Measurements from ENCODE around the gene ERC1.

ERC1 gene

DNA sequence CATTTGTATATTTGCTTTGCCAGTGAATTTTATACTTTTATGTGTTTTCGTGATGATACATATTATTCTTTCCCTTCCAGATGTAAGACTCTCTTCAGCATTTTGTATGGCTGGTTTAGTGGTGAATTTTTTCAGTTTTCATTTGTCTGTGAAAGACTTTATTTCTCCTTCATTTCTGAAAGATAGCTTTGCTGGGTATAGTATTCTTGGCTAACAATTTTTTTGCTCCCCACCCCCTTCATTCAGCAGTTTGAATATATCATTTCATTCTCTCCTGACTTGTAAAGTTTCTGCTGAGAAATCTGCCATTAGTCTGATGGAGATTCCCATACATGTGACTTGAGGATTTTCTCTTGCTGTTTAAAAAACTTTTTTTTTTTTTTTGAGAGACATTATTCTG lies 72.8 kb downstream of the ERC1 start:
- no peak overlapping the region for H3K4me3 ChIP-seq (replicated peaks; ENCODE audit: low read depth, low read length)
- TF ChIP-seq, protein P1, sequence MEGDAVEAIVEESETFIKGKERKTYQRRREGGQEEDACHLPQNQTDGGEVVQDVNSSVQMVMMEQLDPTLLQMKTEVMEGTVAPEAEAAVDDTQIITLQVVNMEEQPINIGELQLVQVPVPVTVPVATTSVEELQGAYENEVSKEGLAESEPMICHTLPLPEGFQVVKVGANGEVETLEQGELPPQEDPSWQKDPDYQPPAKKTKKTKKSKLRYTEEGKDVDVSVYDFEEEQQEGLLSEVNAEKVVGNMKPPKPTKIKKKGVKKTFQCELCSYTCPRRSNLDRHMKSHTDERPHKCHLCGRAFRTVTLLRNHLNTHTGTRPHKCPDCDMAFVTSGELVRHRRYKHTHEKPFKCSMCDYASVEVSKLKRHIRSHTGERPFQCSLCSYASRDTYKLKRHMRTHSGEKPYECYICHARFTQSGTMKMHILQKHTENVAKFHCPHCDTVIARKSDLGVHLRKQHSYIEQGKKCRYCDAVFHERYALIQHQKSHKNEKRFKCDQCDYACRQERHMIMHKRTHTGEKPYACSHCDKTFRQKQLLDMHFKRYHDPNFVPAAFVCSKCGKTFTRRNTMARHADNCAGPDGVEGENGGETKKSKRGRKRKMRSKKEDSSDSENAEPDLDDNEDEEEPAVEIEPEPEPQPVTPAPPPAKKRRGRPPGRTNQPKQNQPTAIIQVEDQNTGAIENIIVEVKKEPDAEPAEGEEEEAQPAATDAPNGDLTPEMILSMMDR (IDR thresholded peaks at IDR 0.05; ENCODE audit: low read depth, low read length, missing control alignments) = no peak
- DNase-seq (ENCODE audit: extremely low read depth, low read depth) = no peak

DNA sequence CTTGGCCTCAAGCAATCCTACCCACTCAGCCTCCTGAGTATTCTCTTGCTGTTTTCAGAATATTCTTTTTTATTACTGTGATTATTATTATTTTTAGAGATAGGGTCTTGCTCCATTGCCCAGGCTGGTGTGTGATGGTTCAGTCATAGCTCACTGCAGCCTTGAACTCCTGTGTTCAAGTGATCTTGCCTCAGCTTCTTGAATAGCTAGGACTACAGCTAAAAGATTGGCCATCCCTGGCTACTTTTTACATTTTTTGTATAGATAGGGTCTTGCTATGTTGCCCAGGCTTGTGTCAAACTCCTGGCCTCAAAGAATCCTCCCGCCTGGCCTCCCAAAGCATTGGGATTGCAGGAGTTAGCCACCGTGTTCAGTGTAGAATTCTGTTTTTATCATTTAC lies 73.3 kb downstream of the ERC1 start:
- H3K4me3 ChIP-seq (replicated peaks; ENCODE audit: low read depth, low read length) = no peak overlapping the region
- DNase-seq (ENCODE audit: extremely low read depth, low read depth) = no peak
- TF ChIP-seq, protein P1 (IDR thresholded peaks at IDR 0.05; ENCODE audit: low read depth, low read length, missing control alignments) = no peak

DNA sequence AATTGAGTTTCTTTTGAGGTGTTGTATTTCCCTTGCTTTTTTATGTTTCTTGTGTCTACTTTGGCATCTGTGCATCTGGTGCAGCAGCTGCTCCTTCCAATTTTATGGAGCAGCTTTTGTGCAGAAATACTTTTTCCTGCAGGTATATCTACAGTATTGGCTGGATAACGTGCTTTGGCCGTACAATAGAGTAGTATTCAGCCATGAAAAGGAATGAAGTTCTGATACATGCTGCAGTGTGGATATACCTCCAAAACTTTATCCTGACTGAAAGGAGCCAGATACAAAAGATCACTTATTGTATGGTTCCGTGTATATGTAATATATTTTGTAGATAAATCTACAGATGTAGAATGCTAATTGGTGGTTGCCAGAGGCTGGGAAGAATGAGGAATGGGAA lies 74.6 kb downstream of the ERC1 start:
- DNase-seq (ENCODE audit: extremely low read depth, low read depth) = no peak
- TF ChIP-seq, protein P1 (IDR thresholded peaks at IDR 0.05; ENCODE audit: low read depth, low read length, missing control alignments) = no peak
- no peak overlapping the region for H3K4me3 ChIP-seq (replicated peaks; ENCODE audit: low read depth, low read length)

DNA sequence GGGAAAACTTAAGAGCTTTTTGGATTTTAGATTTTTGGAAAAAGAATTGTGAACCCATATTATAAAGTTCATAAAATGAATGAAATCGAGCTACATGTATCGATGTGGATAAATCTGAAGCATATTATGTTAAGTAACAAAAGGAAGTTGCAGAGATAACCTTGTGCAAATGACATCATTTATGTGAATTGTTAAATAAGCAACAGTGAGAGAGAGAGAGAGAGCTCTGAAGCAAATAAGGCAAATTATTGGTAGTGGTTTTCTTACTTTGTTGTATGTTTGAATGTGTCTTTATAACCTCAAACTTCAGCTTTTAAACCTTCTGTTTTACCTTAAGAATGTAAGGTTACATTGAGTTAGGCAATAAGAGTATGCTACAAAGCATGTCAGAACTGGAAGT lies 78.8 kb downstream of the ERC1 start:
- H3K4me3 ChIP-seq (replicated peaks; ENCODE audit: low read depth, low read length) = no peak overlapping the region
- no peak for DNase-seq (ENCODE audit: extremely low read depth, low read depth)
- TF ChIP-seq, protein P1 (IDR thresholded peaks at IDR 0.05; ENCODE audit: low read depth, low read length, missing control alignments) = no peak

DNA sequence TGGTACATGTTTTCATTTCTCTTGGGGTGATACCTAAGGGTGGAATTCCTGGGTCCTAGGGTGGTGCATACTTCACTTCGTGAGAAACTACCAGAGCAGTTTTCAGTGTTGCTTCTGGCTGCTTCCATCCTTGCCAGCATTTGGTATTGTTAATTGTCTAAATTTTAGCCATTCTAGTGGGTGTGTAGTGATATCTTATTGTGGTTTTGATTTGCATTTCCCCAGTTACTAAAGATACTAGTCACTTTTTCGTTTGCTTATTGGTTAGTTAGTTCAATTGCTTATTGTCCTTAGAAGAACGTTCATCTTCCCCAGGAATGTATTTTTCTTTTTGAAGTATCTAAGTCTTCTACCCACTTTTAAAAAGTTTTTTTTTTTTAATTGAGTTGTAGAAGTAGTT lies 80.2 kb downstream of the ERC1 start:
- no peak overlapping the region for H3K4me3 ChIP-seq (replicated peaks; ENCODE audit: low read depth, low read length)
- DNase-seq (ENCODE audit: extremely low read depth, low read depth) = no peak
- TF ChIP-seq, protein P1 (IDR thresholded peaks at IDR 0.05; ENCODE audit: low read depth, low read length, missing control alignments) = no peak

DNA sequence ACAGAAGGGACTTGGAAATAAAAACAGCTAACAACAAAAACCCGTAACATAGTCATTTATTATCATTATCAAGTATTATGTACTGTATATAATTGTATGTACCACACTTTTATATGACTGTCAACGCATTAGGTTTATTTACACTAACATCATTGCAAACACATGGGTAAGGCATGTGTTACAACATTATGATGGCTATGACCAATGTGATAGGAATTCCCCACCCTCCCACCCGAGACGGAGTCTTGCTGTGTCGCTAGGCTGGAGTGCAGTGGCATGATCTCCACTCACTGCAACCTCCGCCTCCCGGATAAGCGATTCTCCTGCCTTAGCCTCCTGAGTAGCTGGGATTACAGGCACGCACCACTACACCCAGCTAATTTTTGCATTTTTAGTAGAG lies 82.6 kb downstream of the ERC1 start:
- TF ChIP-seq, protein P1 (IDR thresholded peaks at IDR 0.05; ENCODE audit: low read depth, low read length, missing control alignments) = no peak
- DNase-seq (ENCODE audit: extremely low read depth, low read depth) = no peak
- H3K4me3 ChIP-seq (replicated peaks; ENCODE audit: low read depth, low read length) = no peak overlapping the region

DNA sequence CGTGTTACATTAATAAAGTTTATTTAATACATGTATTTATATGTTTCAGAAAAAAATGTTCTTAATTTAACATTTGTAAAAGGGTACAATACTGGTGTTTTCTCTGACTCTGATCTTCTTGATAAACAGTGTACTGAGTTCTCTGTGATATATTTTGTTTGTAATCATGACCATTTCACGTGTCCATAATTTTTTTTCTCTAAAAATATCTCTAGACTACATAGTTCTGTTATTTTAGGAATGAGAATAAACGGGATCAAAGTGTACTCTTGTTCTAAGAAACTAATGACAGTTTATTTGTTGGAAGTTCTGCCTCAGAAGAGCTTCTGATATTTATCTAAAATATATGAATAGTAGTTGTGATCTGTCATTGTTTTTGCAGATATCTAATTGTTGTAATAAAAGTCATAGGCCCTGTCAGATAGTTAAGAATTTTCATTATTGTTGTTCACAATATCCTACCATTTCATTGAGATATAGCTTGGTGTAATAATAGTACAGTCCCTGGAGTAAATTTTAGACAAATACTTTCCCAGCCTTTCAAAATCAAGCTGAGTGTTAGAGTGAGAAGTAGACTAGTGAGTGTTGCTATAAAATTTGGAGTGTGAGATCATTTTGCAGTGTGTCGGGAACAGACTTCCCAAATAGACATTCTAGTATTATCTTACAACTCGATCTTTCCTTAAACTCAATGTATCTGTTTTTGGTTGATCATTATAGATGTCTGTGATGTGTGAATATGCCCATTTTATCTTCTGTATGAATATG lies 86.2 kb downstream of the ERC1 start:
- no peak overlapping the region for H3K4me3 ChIP-seq (replicated peaks; ENCODE audit: low read depth, low read length)
- DNase-seq (ENCODE audit: extremely low read depth, low read depth) = no peak
- TF ChIP-seq, protein P1 (IDR thresholded peaks at IDR 0.05; ENCODE audit: low read depth, low read length, missing control alignments) = no peak

Measured in HFF-Myc (cell line).